ENCODE data around the gene CLEC16A.

- TF ChIP-seq CTCF (IDR thresholded peaks at IDR 0.05) (no peak), POLR2A (IDR thresholded peaks at IDR 0.05) (no peak)
Observed at GRCh38 chr16:11212798-11213196, 268.4 kb downstream of the CLEC16A start.

Measured in thyroid gland (tissue), 4 donors.